Measurements from ENCODE around the gene GALNT18. TPM values are rescaled to one million over a fixed set of nuclear protein-coding genes. Genes with fewer than 3 reads are reported as not detected.

The GALNT18 gene
- polyA plus RNA-seq, 1 donor from 2014 or later, result 7.6 TPM

DNA sequence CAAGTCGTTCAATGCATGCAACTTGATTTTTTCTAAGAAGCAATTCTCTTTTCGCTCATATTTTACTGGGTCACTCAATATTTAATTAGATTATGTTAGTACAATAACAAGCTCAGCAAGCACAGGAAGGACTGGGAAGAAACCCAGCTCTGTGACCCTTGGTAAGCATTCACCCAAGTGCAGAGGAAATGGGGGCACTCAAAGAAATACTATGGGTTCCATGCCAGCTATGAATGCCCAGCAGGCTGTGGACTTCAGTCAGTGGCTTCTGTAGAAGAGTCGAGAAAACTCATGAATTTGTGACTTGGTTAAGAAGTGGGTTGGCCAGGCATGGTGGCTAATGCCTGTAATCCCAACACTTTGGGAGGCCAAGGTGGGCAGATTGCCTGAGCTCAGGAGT lies 123.6 kb downstream of the GALNT18 start:
- Histone ChIP-seq H2AFZ (ENCODE audit: low read depth, low read length) (no peak overlapping the region), H4K20me1 (ENCODE audit: insufficient read depth) (no peaks in the 10 kb centered on the region), H3K4me2 (ENCODE audit: low read length) (no peak overlapping the region), H3K27me3 (ENCODE audit: insufficient read depth, low read depth, low read length) (peaks cover 4% of the 10 kb centered on the region), H3K36me3 (ENCODE audit: insufficient read depth, low read length) (no peaks in the 10 kb centered on the region), H3F3A (ENCODE audit: insufficient read depth, low read length, poor library complexity, severe bottlenecking) (peaks cover 4% of the 10 kb centered on the region), H3K9me3 (ENCODE audit: low read length) (no peaks in the 10 kb centered on the region), H3K9ac (ENCODE audit: low read length) (no peak overlapping the region), H3K4me3 (ENCODE audit: low read length) (no peak overlapping the region), H3K9me2 (ENCODE audit: insufficient read depth, low read length) (no peaks in the 10 kb centered on the region), H3K27ac (ENCODE audit: low read length) (no peak overlapping the region), H3K79me2 (replicated peaks; ENCODE audit: insufficient read depth, low read length) (no peaks in the 10 kb centered on the region)
- TF ChIP-seq EP300 (conservative IDR thresholded peaks at IDR 0.05; ENCODE audit: poor library complexity, severe bottlenecking) (no peak), EZH2 (IDR thresholded peaks at IDR 0.05; ENCODE audit: borderline replicate concordance, insufficient read depth, low read length, poor library complexity, severe bottlenecking) (no peak), POLR2AphosphoS5 (IDR thresholded peaks at IDR 0.05) (no peak), MXI1 (conservative IDR thresholded peaks at IDR 0.05; ENCODE audit: poor library complexity, severe bottlenecking) (no peak), SMC3 (conservative IDR thresholded peaks at IDR 0.05; ENCODE audit: poor library complexity) (no peak), RAD21 (conservative IDR thresholded peaks at IDR 0.05) (no peak), TAF1 (IDR thresholded peaks at IDR 0.05; ENCODE audit: low read depth) (no peak)
- TF ChIP-seq, protein P1, sequence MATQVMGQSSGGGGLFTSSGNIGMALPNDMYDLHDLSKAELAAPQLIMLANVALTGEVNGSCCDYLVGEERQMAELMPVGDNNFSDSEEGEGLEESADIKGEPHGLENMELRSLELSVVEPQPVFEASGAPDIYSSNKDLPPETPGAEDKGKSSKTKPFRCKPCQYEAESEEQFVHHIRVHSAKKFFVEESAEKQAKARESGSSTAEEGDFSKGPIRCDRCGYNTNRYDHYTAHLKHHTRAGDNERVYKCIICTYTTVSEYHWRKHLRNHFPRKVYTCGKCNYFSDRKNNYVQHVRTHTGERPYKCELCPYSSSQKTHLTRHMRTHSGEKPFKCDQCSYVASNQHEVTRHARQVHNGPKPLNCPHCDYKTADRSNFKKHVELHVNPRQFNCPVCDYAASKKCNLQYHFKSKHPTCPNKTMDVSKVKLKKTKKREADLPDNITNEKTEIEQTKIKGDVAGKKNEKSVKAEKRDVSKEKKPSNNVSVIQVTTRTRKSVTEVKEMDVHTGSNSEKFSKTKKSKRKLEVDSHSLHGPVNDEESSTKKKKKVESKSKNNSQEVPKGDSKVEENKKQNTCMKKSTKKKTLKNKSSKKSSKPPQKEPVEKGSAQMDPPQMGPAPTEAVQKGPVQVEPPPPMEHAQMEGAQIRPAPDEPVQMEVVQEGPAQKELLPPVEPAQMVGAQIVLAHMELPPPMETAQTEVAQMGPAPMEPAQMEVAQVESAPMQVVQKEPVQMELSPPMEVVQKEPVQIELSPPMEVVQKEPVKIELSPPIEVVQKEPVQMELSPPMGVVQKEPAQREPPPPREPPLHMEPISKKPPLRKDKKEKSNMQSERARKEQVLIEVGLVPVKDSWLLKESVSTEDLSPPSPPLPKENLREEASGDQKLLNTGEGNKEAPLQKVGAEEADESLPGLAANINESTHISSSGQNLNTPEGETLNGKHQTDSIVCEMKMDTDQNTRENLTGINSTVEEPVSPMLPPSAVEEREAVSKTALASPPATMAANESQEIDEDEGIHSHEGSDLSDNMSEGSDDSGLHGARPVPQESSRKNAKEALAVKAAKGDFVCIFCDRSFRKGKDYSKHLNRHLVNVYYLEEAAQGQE (IDR thresholded peaks at IDR 0.05; ENCODE audit: borderline replicate concordance), result no peak
- TF ChIP-seq, protein P2, sequence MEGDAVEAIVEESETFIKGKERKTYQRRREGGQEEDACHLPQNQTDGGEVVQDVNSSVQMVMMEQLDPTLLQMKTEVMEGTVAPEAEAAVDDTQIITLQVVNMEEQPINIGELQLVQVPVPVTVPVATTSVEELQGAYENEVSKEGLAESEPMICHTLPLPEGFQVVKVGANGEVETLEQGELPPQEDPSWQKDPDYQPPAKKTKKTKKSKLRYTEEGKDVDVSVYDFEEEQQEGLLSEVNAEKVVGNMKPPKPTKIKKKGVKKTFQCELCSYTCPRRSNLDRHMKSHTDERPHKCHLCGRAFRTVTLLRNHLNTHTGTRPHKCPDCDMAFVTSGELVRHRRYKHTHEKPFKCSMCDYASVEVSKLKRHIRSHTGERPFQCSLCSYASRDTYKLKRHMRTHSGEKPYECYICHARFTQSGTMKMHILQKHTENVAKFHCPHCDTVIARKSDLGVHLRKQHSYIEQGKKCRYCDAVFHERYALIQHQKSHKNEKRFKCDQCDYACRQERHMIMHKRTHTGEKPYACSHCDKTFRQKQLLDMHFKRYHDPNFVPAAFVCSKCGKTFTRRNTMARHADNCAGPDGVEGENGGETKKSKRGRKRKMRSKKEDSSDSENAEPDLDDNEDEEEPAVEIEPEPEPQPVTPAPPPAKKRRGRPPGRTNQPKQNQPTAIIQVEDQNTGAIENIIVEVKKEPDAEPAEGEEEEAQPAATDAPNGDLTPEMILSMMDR (IDR thresholded peaks at IDR 0.05; ENCODE audit: poor library complexity, severe bottlenecking), result no peak

DNA sequence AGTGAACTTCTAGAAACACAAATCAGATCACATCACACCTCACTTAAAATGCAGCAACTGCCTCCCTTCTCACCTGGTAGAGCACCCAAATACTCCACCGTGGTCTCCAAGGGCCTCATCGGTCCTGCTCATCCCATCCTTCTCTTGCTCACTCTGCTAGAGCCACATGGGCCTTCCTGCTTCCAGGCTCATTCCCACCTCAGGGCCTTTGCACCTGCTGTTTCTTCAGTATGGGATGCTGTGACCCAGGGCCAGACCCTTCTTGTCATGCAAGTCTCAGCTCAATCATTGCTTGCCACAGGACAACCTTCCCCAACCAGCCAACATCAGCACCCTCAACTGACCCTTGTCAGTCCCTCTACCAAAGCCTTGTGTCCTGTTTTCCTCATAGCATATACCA lies 124.9 kb downstream of the GALNT18 start:
- H3F3A ChIP-seq (ENCODE audit: insufficient read depth, low read length, poor library complexity, severe bottlenecking), result peaks cover 4% of the 10 kb centered on the region
- no peak overlapping the region for H3K4me3 ChIP-seq (ENCODE audit: low read length)
- H3K79me2 ChIP-seq (replicated peaks; ENCODE audit: insufficient read depth, low read length), result no peaks in the 10 kb centered on the region
- H3K27me3 ChIP-seq (ENCODE audit: insufficient read depth, low read depth, low read length), result peaks cover 4% of the 10 kb centered on the region
- no peaks in the 10 kb centered on the region for H3K9me2 ChIP-seq (ENCODE audit: insufficient read depth, low read length)
- no peak overlapping the region for H3K27ac ChIP-seq (ENCODE audit: low read length)
- H3K36me3 ChIP-seq (ENCODE audit: insufficient read depth, low read length), result no peaks in the 10 kb centered on the region
- H3K4me2 ChIP-seq (ENCODE audit: low read length), result no peak overlapping the region
- TF ChIP-seq TAF1 (IDR thresholded peaks at IDR 0.05; ENCODE audit: low read depth) (no peak), EZH2 (IDR thresholded peaks at IDR 0.05; ENCODE audit: borderline replicate concordance, insufficient read depth, low read length, poor library complexity, severe bottlenecking) (no peak), MXI1 (conservative IDR thresholded peaks at IDR 0.05; ENCODE audit: poor library complexity, severe bottlenecking) (no peak), RAD21 (conservative IDR thresholded peaks at IDR 0.05) (no peak), SMC3 (conservative IDR thresholded peaks at IDR 0.05; ENCODE audit: poor library complexity) (no peak)
- TF ChIP-seq, protein P1 (IDR thresholded peaks at IDR 0.05; ENCODE audit: borderline replicate concordance), result no peak
- no peaks in the 10 kb centered on the region for H4K20me1 ChIP-seq (ENCODE audit: insufficient read depth)
- H3K9me3 ChIP-seq (ENCODE audit: low read length), result no peaks in the 10 kb centered on the region
- H3K9ac ChIP-seq (ENCODE audit: low read length), result no peak overlapping the region
- no peak overlapping the region for H2AFZ ChIP-seq (ENCODE audit: low read depth, low read length)

All from neural cell (in vitro differentiated cells).